ENCODE measurements around the gene CLEC19A.

CLEC19A gene

GRCh38 chr16:19338335-19338734 lies 52.8 kb downstream of the CLEC19A start:
- Histone ChIP-seq H3K4me1 (ENCODE audit: control insufficient read depth, insufficient read depth, low read length) (no peaks in the 10 kb centered on the region), H3K27me3 (ENCODE audit: control insufficient read depth, insufficient read depth, low read length) (no peaks in the 10 kb centered on the region), H3K4me3 (ENCODE audit: low read length) (no peak overlapping the region), H3K9ac (ENCODE audit: low read length) (no peak overlapping the region), H3K27ac (ENCODE audit: low read depth, low read length) (no peak overlapping the region), H3K36me3 (ENCODE audit: control insufficient read depth, insufficient read depth, low read length) (no peaks in the 10 kb centered on the region)

DNA sequence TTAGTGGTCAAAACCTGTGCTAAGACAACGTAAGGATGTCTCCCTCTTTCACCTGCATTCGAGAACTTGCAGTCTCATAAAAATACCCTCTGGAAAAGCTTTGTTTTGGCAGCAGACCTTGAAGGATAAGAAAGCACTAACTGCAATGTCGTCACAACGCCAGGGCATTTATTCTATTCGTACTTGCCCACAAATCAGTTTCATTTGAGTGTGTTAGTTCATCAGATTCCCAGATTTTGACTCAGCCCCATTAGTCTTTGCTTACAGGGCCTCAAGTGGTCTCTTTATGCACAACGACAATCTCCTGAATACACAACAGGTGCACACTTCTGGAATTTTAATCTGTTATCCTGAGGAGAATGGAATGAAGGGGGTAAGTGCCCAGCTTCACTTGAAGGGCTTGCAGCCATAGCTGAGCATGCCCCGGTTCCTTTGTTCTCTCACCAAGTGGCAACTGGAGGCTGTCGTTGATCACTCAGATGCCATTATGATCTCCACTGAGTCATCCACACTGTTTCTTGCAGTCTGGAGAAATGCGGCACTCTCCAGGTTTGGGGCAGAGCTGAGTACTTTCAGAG lies 58.8 kb downstream of the CLEC19A start:
- H3K4me3 ChIP-seq (ENCODE audit: low read length) = no peak overlapping the region
- H3K36me3 ChIP-seq (ENCODE audit: control insufficient read depth, insufficient read depth, low read length) = no peaks in the 10 kb centered on the region
- no peak overlapping the region for H3K9ac ChIP-seq (ENCODE audit: low read length)
- H3K4me1 ChIP-seq (ENCODE audit: control insufficient read depth, insufficient read depth, low read length) = no peaks in the 10 kb centered on the region
- no peaks in the 10 kb centered on the region for H3K27me3 ChIP-seq (ENCODE audit: control insufficient read depth, insufficient read depth, low read length)
- no peak overlapping the region for H3K27ac ChIP-seq (ENCODE audit: low read depth, low read length)

DNA sequence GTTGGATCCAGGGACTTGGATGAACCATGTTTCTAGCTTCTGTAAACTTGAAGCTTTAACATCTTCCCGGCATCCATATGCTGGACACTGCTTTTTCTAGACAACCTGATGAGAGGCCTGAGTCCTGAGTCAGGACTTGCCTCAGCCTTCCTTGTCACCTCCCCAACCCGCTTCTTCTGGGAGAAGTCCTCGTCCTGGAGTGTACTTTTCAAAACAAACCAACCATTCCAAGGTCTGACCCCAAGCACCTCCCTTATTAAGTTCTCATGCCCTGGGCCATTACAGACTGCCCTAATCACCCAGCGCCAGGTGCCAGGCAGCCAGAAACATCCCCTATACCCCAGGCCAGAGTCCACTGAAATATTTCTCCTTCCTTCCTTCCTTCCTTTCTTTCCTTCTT lies 59.4 kb downstream of the CLEC19A start:
- H3K9ac ChIP-seq (ENCODE audit: low read length) = no peak overlapping the region

GRCh38 chr16:19346335-19346922 lies 60.9 kb downstream of the CLEC19A start:
- H3K4me3 ChIP-seq (ENCODE audit: low read length) = no peak overlapping the region
- no peak overlapping the region for H3K9ac ChIP-seq (ENCODE audit: low read length)
- H3K27ac ChIP-seq (ENCODE audit: low read depth, low read length) = no peak overlapping the region
- no peaks in the 10 kb centered on the region for H3K36me3 ChIP-seq (ENCODE audit: control insufficient read depth, insufficient read depth, low read length)
- no peaks in the 10 kb centered on the region for H3K27me3 ChIP-seq (ENCODE audit: control insufficient read depth, insufficient read depth, low read length)
- no peaks in the 10 kb centered on the region for H3K4me1 ChIP-seq (ENCODE audit: control insufficient read depth, insufficient read depth, low read length)

More for the DNA sequence above, 59.4 kb downstream of the CLEC19A start:
- no peaks in the 10 kb centered on the region for H3K27me3 ChIP-seq (ENCODE audit: control insufficient read depth, insufficient read depth, low read length)
- no peaks in the 10 kb centered on the region for H3K4me1 ChIP-seq (ENCODE audit: control insufficient read depth, insufficient read depth, low read length)
- no peaks in the 10 kb centered on the region for H3K36me3 ChIP-seq (ENCODE audit: control insufficient read depth, insufficient read depth, low read length)
- no peak overlapping the region for H3K27ac ChIP-seq (ENCODE audit: low read depth, low read length)
- H3K4me3 ChIP-seq (ENCODE audit: low read length) = no peak overlapping the region

GRCh38 chr16:19348125-19348524 lies 62.6 kb downstream of the CLEC19A start:
- H3K4me1 ChIP-seq (ENCODE audit: control insufficient read depth, insufficient read depth, low read length) = no peaks in the 10 kb centered on the region
- no peaks in the 10 kb centered on the region for H3K36me3 ChIP-seq (ENCODE audit: control insufficient read depth, insufficient read depth, low read length)
- no peaks in the 10 kb centered on the region for H3K27me3 ChIP-seq (ENCODE audit: control insufficient read depth, insufficient read depth, low read length)
- H3K4me3 ChIP-seq (ENCODE audit: low read length) = no peak overlapping the region
- H3K27ac ChIP-seq (ENCODE audit: low read depth, low read length) = no peak overlapping the region
- no peak overlapping the region for H3K9ac ChIP-seq (ENCODE audit: low read length)

- Histone ChIP-seq H3K27ac (ENCODE audit: low read depth, low read length) (no peak overlapping the region), H3K9ac (ENCODE audit: low read length) (no peak overlapping the region), H3K27me3 (ENCODE audit: control insufficient read depth, insufficient read depth, low read length) (no peaks in the 10 kb centered on the region), H3K4me3 (ENCODE audit: low read length) (no peak overlapping the region), H3K4me1 (ENCODE audit: control insufficient read depth, insufficient read depth, low read length) (no peaks in the 10 kb centered on the region), H3K36me3 (ENCODE audit: control insufficient read depth, insufficient read depth, low read length) (no peaks in the 10 kb centered on the region)
Measured at GRCh38 chr16:19348578-19349315, 63.2 kb downstream of the CLEC19A start.

GRCh38 chr16:19354371-19354770 lies 68.8 kb downstream of the CLEC19A start:
- Histone ChIP-seq H3K27me3 (ENCODE audit: control insufficient read depth, insufficient read depth, low read length) (no peaks in the 10 kb centered on the region), H3K4me1 (ENCODE audit: control insufficient read depth, insufficient read depth, low read length) (no peaks in the 10 kb centered on the region), H3K4me3 (ENCODE audit: low read length) (no peak overlapping the region), H3K9ac (ENCODE audit: low read length) (no peak overlapping the region), H3K27ac (ENCODE audit: low read depth, low read length) (no peak overlapping the region), H3K36me3 (ENCODE audit: control insufficient read depth, insufficient read depth, low read length) (no peaks in the 10 kb centered on the region)

DNA sequence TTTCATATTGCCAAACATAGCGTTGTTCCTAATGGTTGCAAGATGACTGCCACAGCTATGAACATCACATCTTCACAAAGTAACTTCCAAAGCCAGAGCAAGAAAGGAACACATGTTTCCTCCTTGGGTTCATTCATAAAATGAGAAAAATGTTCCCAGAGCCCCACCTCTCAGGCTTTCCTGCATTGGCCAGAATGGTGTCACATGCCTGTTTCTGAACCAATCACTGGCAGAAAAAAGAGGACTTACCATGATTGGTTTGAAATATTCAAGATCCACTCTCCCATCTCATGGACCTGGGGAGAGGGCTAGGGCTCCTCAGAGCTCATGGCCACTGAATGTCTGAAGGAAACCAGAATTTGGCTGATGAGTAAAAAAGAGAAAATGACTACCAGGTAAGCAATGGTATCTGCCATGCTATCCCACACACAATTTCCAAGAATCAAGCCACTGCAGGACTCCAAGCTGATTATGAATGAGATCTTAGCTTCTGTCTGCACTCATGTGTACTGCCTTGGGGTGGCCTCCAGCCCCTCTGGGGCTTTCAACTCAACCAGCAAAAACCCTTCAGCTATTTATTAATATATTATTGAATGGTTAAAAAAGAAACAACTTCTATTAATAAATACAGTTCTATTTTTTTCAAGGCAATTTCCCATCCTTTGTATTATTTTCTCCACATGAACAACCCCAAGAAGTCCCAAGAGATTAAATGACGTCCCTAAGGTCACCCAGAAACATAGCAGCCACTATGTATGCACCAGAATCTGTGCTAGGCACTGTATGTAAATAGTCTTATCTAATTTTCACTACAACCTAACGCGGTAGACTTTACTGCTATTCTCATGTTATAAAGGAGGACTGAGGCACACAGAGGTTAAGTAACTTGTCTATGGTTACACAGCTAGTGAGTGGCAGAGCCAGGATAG lies 70.8 kb downstream of the CLEC19A start:
- Histone ChIP-seq H3K36me3 (ENCODE audit: control insufficient read depth, insufficient read depth, low read length) (no peaks in the 10 kb centered on the region), H3K27ac (ENCODE audit: low read depth, low read length) (no peak overlapping the region), H3K4me1 (ENCODE audit: control insufficient read depth, insufficient read depth, low read length) (no peaks in the 10 kb centered on the region), H3K4me3 (ENCODE audit: low read length) (no peak overlapping the region), H3K27me3 (ENCODE audit: control insufficient read depth, insufficient read depth, low read length) (no peaks in the 10 kb centered on the region), H3K9ac (ENCODE audit: low read length) (no peak overlapping the region)

DNA sequence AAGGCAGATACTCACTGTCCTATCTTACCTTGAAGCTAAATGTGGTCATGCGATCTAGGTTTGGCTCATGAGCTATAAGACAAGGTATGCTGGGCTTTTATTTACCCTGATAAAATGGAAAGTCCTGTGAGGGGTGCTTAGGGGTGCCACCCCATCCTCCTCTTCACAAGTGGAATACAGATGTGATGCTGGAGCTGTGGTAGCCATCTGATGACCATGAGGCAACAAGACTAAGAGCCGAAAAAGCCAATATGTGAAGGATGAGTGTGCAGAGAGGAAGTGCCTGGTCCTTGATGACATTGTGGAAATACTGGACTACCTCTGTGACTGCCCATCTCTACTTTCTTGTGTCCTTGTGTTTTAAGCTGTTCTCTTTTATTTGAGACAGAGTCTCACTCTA lies 74.0 kb downstream of the CLEC19A start:
- Histone ChIP-seq H3K36me3 (ENCODE audit: control insufficient read depth, insufficient read depth, low read length) (no peaks in the 10 kb centered on the region), H3K4me1 (ENCODE audit: control insufficient read depth, insufficient read depth, low read length) (no peaks in the 10 kb centered on the region), H3K4me3 (ENCODE audit: low read length) (no peak overlapping the region), H3K27me3 (ENCODE audit: control insufficient read depth, insufficient read depth, low read length) (no peaks in the 10 kb centered on the region), H3K27ac (ENCODE audit: low read depth, low read length) (no peak overlapping the region), H3K9ac (ENCODE audit: low read length) (no peak overlapping the region)
